Liver (tissue), 9 donors: ENCODE data around the gene EHBP1. TPM values are rescaled to one million over a fixed set of nuclear protein-coding genes. Genes with fewer than 3 reads are reported as not detected.

Experiments used
- DNase-seq: peaks from one replicate; pipeline ENCODE4 v3.0.0-alpha.2; 2017; ENCODE audit warnings: low spot score
- H3K27ac ChIP-seq, 2 donors: one replicate each; pipeline ENCODE4 v1.7.0; 2013; ENCODE audit warnings: inconsistent platforms in 2 of 2, low read length in 2 of 2, control low read depth in 1 of 2, low read depth in 1 of 2, mild to moderate bottlenecking in 1 of 2
- H3K27me3 ChIP-seq, 4 donors: one replicate each; pipeline versions ENCODE4 v1.6.1 to v1.7.0; 2013; ENCODE audit warnings: low read length in 3 of 4, inconsistent platforms in 1 of 4, mild to moderate bottlenecking in 1 of 4, moderate library complexity in 1 of 4; ENCODE audit not compliant: control insufficient read depth in 4 of 4, insufficient read depth in 4 of 4
- H3K36me3 ChIP-seq, 4 donors: one replicate each; pipeline versions ENCODE4 v1.6.1 to v1.7.0; 2013; ENCODE audit warnings: low read length in 3 of 4, mild to moderate bottlenecking in 3 of 4, low read depth in 1 of 4, moderate library complexity in 1 of 4; ENCODE audit not compliant: control insufficient read depth in 4 of 4, insufficient read depth in 3 of 4
- H3K4me1 ChIP-seq, 4 donors: one replicate each; pipeline versions ENCODE4 v1.6.1 to v1.7.0; 2013; ENCODE audit warnings: low read length in 3 of 4, mild to moderate bottlenecking in 3 of 4, moderate library complexity in 1 of 4; ENCODE audit not compliant: control insufficient read depth in 4 of 4, insufficient read depth in 4 of 4
- H3K4me3 ChIP-seq, 3 donors: one replicate each; pipeline versions ENCODE4 v1.6.1 to v1.7.0; 2013; ENCODE audit warnings: low read length in 3 of 3, control low read depth in 1 of 3, low read depth in 1 of 3, mild to moderate bottlenecking in 1 of 3
- H3K9ac ChIP-seq, 2 donors: one replicate each; pipeline ENCODE4 v1.7.0; 2013; ENCODE audit warnings: low read length in 2 of 2, mild to moderate bottlenecking in 2 of 2, moderate library complexity in 2 of 2, control low read depth in 1 of 2, low read depth in 1 of 2
- H3K9me3 ChIP-seq, 4 donors: one replicate each; pipeline versions ENCODE4 v1.6.1 to v1.7.0; 2013; ENCODE audit warnings: low read length in 3 of 4; ENCODE audit not compliant: control insufficient read depth in 4 of 4
- ATF3 ChIP-seq: IDR thresholded peaks from 2 replicates; pipeline ENCODE4 v1.6.1; 2016; ENCODE audit warnings: antibody characterized with exemption
- CTCF ChIP-seq: fragments of 150-350 bp; IDR thresholded peaks from 2 replicates; pipeline ENCODE4 v1.5.1; 2017; ENCODE audit warnings: improper control_type of control experiment, low read depth, low read length; ENCODE audit not compliant: missing input control
- EGR1 ChIP-seq, 2 donors: IDR thresholded peaks; 2 replicates each; pipeline ENCODE4 v1.6.1; 2016 to 2018; ENCODE audit warnings: antibody characterized with exemption in 2 of 2, low read depth in 2 of 2
- FOXA1 ChIP-seq: IDR thresholded peaks from 2 replicates; pipeline ENCODE4 v1.6.1; 2016; ENCODE audit warnings: antibody characterized with exemption
- FOXA2 ChIP-seq: IDR thresholded peaks from 2 replicates; pipeline ENCODE4 v1.6.1; 2016; ENCODE audit warnings: antibody characterized with exemption
- GABPA ChIP-seq, 2 donors: IDR thresholded peaks in 1 of 2; conservative IDR thresholded peaks in 1 of 2; 2 replicates each; pipeline ENCODE4 v1.6.1; 2016; ENCODE audit warnings: antibody characterized with exemption in 2 of 2, mild to moderate bottlenecking in 1 of 2, moderate library complexity in 1 of 2
- HNF4A ChIP-seq, 2 donors: conservative IDR thresholded peaks; 2 replicates each; pipeline ENCODE4 v1.6.1; 2016; ENCODE audit warnings: antibody characterized with exemption in 2 of 2, mild to moderate bottlenecking in 2 of 2
- JUND ChIP-seq, 2 donors: IDR thresholded peaks; 2 replicates each; pipeline ENCODE4 v1.6.1; 2016; ENCODE audit warnings: antibody characterized with exemption in 2 of 2
- MAX ChIP-seq: IDR thresholded peaks from 2 replicates; pipeline ENCODE4 v1.6.1; 2016; ENCODE audit warnings: antibody characterized with exemption
- NR2F2 ChIP-seq: IDR thresholded peaks from 2 replicates; pipeline ENCODE4 v1.6.1; 2016; ENCODE audit warnings: antibody characterized with exemption
- RAD21 ChIP-seq, 2 donors: IDR thresholded peaks; 2 replicates each; pipeline ENCODE4 v1.6.1; 2016; ENCODE audit warnings: antibody characterized with exemption in 2 of 2, mild to moderate bottlenecking in 2 of 2
- REST ChIP-seq: IDR thresholded peaks from 2 replicates; pipeline ENCODE4 v1.6.1; 2016; ENCODE audit warnings: antibody characterized with exemption, mild to moderate bottlenecking
- RXRA ChIP-seq, 2 donors: IDR thresholded peaks; 2 replicates each; pipeline ENCODE4 v1.6.1; 2017 to 2018; ENCODE audit warnings: antibody characterized with exemption in 2 of 2, mild to moderate bottlenecking in 1 of 2
- SP1 ChIP-seq: IDR thresholded peaks from 2 replicates; pipeline ENCODE4 v1.6.1; 2018; ENCODE audit warnings: antibody characterized with exemption, mild to moderate bottlenecking
- TAF1 ChIP-seq: conservative IDR thresholded peaks from 2 replicates; pipeline ENCODE4 v1.6.1; 2016; ENCODE audit warnings: antibody characterized with exemption, mild to moderate bottlenecking
- YY1 ChIP-seq: IDR thresholded peaks from 2 replicates; pipeline ENCODE4 v1.6.1; 2016; ENCODE audit warnings: antibody characterized with exemption, mild to moderate bottlenecking
- WGBS: extraction: QIAGEN DNeasy Blood & Tissue Kit; methylation state at CpG from one replicate; pipeline ENCODE4 v1.1.7; 2013; 5-methylcytosine and 5-hydroxymethylcytosine counted together
- polyA plus RNA-seq, 2 donors: library from polyadenylated mRNA; stranded (reverse) in 1 of 2; unstranded in 1 of 2; fragments of 200-250 nt in 1 of 2; fragments of >200 nt in 1 of 2; fragmentation: Nextera tagmentation in 1 of 2; extraction: Ambion mirVana in 1 of 2; gene quantifications; one replicate each; pipeline versions ENCODE4 v1.2.1 to v1.2.3, GENCODE V29; 2013 to 2015
- total RNA-seq, 2 donors: library from RNA; depleted of rRNA; stranded (reverse); fragments of >200 nt; gene quantifications; one replicate each; pipeline ENCODE4 v1.2.3, GENCODE V29; 2014
- TF ChIP-seq, protein P1 (sequence below): IDR thresholded peaks from 2 replicates; pipeline ENCODE4 v1.6.1; 2016; ENCODE audit warnings: antibody characterized with exemption
- donor health status: healthy.
- donor health status: healthy.
- donor health status: healthy.
- donor health status: healthy.
- donor health status: healthy.

The EHBP1 gene
- total and polyA plus RNA-seq, 4 donors = 16.6 to 85.8 (median 24.4) TPM

DNA sequence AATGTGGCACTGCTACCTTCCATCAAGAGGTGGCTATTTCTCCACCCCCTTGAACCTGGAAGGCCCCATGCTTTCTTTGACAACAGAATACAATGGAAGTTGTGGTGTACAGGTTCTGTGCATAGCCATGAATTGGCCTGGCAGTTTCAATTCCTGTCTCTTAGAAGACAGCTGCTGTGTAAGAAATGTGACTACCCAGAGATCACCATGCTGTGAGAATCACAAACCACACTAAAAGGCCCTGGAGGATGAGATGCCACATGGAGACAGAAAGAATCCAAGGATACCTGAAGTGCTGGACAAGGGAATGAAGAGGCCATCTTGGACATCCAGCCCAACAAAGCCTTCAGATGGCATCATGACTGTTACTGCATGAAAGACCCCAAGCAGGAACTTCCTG lies 47.7 kb upstream of the EHBP1 start:
- H3K27me3 ChIP-seq = no peaks in the 10 kb centered on the region
- DNase-seq = no peak
- H3K36me3 ChIP-seq = no peaks in the 10 kb centered on the region
- H3K27ac ChIP-seq = no peak overlapping the region
- TF ChIP-seq EGR1 (IDR thresholded peaks at IDR 0.05; ENCODE audit: low read depth in 2 of 2) (no peak), JUND (IDR thresholded peaks at IDR 0.05) (no peak), RAD21 (IDR thresholded peaks at IDR 0.05) (no peak), FOXA2 (no peak), YY1 (no peak), SP1 (no peak), CTCF (no peak), MAX (no peak), TAF1 (no peak), REST (no peak), NR2F2 (no peak), RXRA (IDR thresholded peaks at IDR 0.05) (no peak), HNF4A (conservative IDR thresholded peaks at IDR 0.05) (no peak), ATF3 (no peak), FOXA1 (no peak), GABPA (IDR thresholded peaks at IDR 0.05 in 1 of 2, conservative IDR thresholded peaks at IDR 0.05 in 1 of 2) (no peak)
- TF ChIP-seq, protein P1, sequence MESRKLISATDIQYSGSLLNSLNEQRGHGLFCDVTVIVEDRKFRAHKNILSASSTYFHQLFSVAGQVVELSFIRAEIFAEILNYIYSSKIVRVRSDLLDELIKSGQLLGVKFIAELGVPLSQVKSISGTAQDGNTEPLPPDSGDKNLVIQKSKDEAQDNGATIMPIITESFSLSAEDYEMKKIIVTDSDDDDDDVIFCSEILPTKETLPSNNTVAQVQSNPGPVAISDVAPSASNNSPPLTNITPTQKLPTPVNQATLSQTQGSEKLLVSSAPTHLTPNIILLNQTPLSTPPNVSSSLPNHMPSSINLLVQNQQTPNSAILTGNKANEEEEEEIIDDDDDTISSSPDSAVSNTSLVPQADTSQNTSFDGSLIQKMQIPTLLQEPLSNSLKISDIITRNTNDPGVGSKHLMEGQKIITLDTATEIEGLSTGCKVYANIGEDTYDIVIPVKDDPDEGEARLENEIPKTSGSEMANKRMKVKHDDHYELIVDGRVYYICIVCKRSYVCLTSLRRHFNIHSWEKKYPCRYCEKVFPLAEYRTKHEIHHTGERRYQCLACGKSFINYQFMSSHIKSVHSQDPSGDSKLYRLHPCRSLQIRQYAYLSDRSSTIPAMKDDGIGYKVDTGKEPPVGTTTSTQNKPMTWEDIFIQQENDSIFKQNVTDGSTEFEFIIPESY = no peak
- H3K9me3 ChIP-seq = no peaks in the 10 kb centered on the region
- no peak overlapping the region for H3K9ac ChIP-seq
- H3K4me3 ChIP-seq = no peak overlapping the region
- peaks cover 8 to 39% (median 29%) of the 10 kb centered on the region in 4 donors for H3K4me1 ChIP-seq

GRCh38 chr2:62658891-62659290 lies 46.6 kb upstream of the EHBP1 start:
- no peaks in the 10 kb centered on the region for H3K27me3 ChIP-seq
- no peak overlapping the region for H3K27ac ChIP-seq
- DNase-seq = no peak
- no peaks in the 10 kb centered on the region for H3K9me3 ChIP-seq
- H3K36me3 ChIP-seq = no peaks in the 10 kb centered on the region
- WGBS = 97% methylated on average over 2 of the region's 2 CpGs
- TF ChIP-seq SP1 (no peak), GABPA (IDR thresholded peaks at IDR 0.05 in 1 of 2, conservative IDR thresholded peaks at IDR 0.05 in 1 of 2) (no peak), EGR1 (IDR thresholded peaks at IDR 0.05; ENCODE audit: low read depth in 2 of 2) (no peak), ATF3 (no peak), JUND (IDR thresholded peaks at IDR 0.05) (no peak)
- no peak overlapping the region for H3K4me3 ChIP-seq
- peaks cover 8 to 47% (median 39%) of the 10 kb centered on the region in 4 donors for H3K4me1 ChIP-seq
- H3K9ac ChIP-seq = no peak overlapping the region
